ENCODE measurements around the gene ACSL1.

DNA sequence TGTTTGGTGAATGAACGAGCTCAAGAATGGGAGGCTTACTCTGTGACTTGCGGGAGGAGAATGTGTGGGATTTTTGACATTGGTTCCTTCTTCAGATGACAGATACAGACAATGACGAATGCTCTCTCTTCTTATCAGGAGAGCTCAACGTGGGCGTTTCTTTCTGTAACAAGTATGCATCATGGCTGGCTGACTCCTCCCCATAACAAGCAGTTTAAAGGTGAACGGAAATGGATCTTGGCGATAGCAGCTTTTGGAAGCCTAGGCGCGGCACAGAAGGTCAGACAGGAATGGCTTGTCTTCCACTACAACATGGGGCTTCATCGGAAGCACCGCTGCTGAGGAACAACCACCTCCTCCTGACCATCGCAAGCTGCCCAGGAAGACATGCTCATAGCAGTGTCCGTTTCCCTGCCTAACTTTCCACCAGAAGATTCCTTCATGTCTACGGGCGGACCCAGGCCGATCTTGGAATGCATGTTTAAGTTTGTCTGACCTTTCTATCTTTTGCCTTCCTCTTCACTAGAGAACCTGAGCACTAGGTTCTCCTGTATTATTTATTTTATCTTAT, 18.3 kb upstream of the ACSL1 start:
- TF ChIP-seq GATA2 (IDR thresholded peaks at IDR 0.05; ENCODE audit: low read depth, low read length) (no peak), GATA3 (IDR thresholded peaks at IDR 0.05; ENCODE audit: low read depth, low read length) (no peak)
